Measurements from ENCODE around the gene SLC13A3. TPM values are rescaled to one million over a fixed set of nuclear protein-coding genes. Genes with fewer than 3 reads are reported as not detected.

The SLC13A3 gene
- total RNA-seq, 3 donors from 2014 or later, result 0.27 to 0.54 TPM; not detected in 1

DNA sequence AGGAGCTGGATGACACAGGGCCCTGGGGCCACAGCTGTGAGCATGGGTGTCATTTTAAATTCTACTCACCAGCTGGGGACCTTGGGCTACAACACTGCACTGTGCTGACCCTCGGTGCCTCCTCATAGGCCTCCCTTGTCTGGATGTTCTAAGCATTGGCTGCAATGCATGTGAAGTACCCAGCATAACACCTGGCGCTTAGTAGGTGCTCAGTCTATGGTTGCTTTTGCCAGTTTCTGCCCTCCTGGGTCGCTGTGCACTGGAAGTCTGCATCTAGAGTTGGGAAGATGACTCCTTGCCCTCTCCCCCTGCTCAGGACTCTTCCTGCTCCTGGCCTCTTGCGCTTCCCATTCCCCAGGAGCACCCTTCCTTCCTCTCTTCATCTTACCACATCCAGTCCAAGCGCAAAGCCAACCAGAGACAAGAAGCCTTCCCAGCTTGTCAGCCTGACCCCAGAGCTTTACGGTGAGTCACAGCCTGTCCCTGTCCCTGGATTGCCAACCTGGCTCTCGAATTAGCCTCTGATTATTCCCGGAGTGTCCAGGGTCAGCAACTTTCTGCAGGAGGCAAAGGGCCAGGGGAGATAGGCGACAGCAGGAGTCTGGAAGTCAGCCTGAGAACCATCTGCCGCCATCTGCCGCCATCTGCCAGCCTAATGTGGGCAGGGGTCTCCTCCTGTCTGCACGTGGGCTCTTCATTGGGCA lies 8.8 kb downstream of the SLC13A3 start:
- TF ChIP-seq, protein P1, sequence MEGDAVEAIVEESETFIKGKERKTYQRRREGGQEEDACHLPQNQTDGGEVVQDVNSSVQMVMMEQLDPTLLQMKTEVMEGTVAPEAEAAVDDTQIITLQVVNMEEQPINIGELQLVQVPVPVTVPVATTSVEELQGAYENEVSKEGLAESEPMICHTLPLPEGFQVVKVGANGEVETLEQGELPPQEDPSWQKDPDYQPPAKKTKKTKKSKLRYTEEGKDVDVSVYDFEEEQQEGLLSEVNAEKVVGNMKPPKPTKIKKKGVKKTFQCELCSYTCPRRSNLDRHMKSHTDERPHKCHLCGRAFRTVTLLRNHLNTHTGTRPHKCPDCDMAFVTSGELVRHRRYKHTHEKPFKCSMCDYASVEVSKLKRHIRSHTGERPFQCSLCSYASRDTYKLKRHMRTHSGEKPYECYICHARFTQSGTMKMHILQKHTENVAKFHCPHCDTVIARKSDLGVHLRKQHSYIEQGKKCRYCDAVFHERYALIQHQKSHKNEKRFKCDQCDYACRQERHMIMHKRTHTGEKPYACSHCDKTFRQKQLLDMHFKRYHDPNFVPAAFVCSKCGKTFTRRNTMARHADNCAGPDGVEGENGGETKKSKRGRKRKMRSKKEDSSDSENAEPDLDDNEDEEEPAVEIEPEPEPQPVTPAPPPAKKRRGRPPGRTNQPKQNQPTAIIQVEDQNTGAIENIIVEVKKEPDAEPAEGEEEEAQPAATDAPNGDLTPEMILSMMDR (IDR thresholded peaks at IDR 0.05), result no peak
- Histone ChIP-seq H3K4me3 (no peak overlapping the region), H3K9me3 (no peaks in the 10 kb centered on the region), H3K36me3 (ENCODE audit: low read depth) (no peaks in the 10 kb centered on the region), H3K4me1 (ENCODE audit: low read depth) (no peaks in the 10 kb centered on the region)
- no peak for DNase-seq
- ATAC-seq, result no peak
- intact Hi-C loops (cut with DNase I, micrococcal nuclease), result no loop called here

DNA sequence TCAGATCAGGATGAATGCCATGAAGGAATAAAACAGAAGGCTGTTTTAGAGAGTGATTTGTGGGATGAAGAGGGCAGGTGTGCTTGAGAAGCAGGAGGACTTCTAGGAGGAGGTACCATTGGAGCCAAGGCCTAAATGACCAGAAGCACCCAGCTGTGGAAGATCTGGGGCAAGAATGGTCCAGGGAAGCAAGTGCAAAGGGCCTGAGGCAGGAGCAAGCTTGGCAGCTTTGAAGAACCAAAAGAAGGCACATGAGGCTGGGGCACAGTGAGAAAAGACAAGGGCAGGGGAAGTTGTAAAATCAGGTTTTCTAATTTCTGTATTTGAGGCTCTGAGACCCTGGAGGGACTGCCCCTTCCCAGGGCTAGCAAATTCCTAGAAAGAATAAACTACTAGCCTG lies 9.8 kb downstream of the SLC13A3 start:
- no peak for DNase-seq
- Histone ChIP-seq H3K4me3 (no peak overlapping the region), H3K9me3 (no peaks in the 10 kb centered on the region), H3K4me1 (ENCODE audit: low read depth) (no peaks in the 10 kb centered on the region), H3K36me3 (ENCODE audit: low read depth) (no peaks in the 10 kb centered on the region)
- intact Hi-C loops (cut with DNase I, micrococcal nuclease), result no loop called here
- TF ChIP-seq, protein P1 (IDR thresholded peaks at IDR 0.05), result no peak
- ATAC-seq, result no peak

DNA sequence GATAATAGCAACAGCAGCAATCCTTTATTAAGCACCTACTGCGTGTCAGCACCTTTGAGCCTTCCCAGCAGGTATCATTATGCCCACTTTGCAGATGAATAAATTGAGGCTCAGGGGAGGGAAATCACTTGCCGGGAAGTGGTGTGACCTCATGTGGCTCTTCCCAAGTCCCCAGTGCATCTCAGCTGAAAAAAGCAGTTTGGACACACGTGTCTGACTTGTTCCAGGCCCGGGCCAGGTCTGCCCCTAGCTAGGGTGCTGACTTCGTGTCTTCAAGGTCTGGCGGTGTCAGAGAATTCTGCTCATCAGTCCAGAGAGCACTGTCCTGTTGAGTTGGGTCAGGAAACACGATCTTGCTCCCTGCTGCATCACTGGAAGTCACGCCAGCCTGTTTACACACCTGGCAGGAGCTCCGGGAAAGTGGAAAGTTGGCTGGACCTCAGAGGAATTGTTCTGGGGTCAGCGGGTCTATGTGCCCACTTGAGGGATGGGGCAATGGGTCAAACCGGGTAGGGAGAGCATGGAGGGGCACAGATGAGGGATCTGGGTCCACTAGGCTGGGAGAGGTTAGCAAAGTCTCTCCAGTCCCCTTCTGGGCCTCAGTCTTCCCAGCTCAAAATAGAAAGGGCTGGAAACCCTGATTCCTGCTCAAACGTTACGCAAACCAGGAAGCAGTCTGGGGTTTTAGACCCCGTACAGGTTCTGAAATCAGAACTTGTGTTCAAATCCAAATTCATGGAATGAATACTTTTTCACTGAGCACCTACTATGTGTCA lies 10.5 kb downstream of the SLC13A3 start:
- intact Hi-C loops (cut with DNase I, micrococcal nuclease), result no loop called here
- TF ChIP-seq, protein P1 (IDR thresholded peaks at IDR 0.05), result no peak
- no peak overlapping the region for H3K4me3 ChIP-seq
- no peaks in the 10 kb centered on the region for H3K36me3 ChIP-seq (ENCODE audit: low read depth)
- no peak for ATAC-seq
- no peaks in the 10 kb centered on the region for H3K9me3 ChIP-seq
- no peaks in the 10 kb centered on the region for H3K4me1 ChIP-seq (ENCODE audit: low read depth)
- DNase-seq, result no peak

DNA sequence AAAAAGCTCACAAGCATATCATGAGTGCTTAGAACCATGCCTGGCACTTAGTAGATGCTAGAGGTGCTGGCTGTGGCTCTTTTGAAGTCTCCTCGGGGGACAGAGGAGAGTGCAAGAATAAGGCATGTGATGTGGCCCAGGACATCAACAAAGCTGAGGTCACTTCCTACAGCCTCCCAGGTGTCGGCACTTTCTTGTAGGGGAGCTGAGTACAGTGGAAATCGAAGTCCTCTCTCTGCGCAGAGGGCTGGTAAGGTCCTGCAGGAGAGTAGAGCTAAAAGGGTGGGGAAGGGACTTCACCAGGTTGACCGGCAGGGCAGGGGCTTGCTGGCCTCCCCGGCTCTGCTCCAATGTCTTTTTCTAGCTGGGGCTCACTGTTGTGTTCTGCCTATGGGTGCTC lies 11.2 kb downstream of the SLC13A3 start:
- Histone ChIP-seq H3K4me3 (no peak overlapping the region), H3K4me1 (ENCODE audit: low read depth) (no peaks in the 10 kb centered on the region), H3K36me3 (ENCODE audit: low read depth) (no peaks in the 10 kb centered on the region), H3K9me3 (no peaks in the 10 kb centered on the region)
- intact Hi-C loops (cut with DNase I, micrococcal nuclease), result no loop called here
- TF ChIP-seq, protein P1 (IDR thresholded peaks at IDR 0.05), result no peak
- DNase-seq, result no peak
- no peak for ATAC-seq

DNA sequence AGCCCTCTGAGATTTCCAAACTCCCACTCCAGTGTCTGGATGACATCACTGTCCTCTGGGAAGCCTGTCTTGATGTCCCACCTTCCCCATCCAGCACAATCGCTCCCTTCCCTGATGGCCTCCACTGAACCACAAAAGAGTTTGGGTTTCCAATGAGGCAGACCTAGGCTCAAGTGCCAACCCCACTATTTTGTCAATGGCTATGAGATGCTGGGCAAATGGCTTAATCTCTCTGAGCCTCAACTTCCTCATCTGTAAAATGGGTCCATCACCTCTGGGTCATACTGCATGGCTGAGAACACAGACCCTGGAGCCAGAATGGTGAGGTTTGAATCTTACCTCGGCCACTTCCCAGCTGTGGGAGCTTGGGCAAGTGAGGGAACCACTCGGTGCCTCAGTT lies 11.7 kb downstream of the SLC13A3 start:
- no peaks in the 10 kb centered on the region for H3K36me3 ChIP-seq (ENCODE audit: low read depth)
- H3K9me3 ChIP-seq, result no peaks in the 10 kb centered on the region
- H3K4me1 ChIP-seq (ENCODE audit: low read depth), result no peaks in the 10 kb centered on the region
- intact Hi-C loops (cut with DNase I, micrococcal nuclease), result no loop called here
- DNase-seq (no peak), ATAC-seq (no peak)
- no peak overlapping the region for H3K4me3 ChIP-seq
- TF ChIP-seq, protein P1 (IDR thresholded peaks at IDR 0.05), result no peak

Data from mucosa of descending colon (tissue), 3 donors.